SK-N-SH (cell line): ENCODE data around the gene SSPN. TPM values are rescaled to one million over a fixed set of nuclear protein-coding genes. Genes with fewer than 3 reads are reported as not detected.

Experiments
- CTCF ChIA-PET: fragments of 300-600, 350-600 bp; formaldehyde crosslinking; extraction: SDS; loops from one replicate; lab custom pipeline; 2021; lab: Yijun Ruan, JAX
- POLR2A ChIA-PET: fragments of 350-600 bp; sonication (Branson Sonifier 250); formaldehyde crosslinking; extraction: SDS; loops from one replicate; lab custom pipeline; 2020; ENCODE audit warnings: antibody characterized with exemption, inconsistent platforms; lab: Yijun Ruan, JAX
- DNase-seq: peaks from one replicate; pipeline ENCODE4 v3.0.0; 2012
- H2AFZ ChIP-seq: fragments of 200-600 bp; sonication (generic); 2 replicates; pipeline ENCODE4 v1.8.1; 2016; ENCODE audit warnings: antibody characterized with exemption, mild to moderate bottlenecking, low read depth
- H3F3A ChIP-seq: fragments of 200-600 bp; sonication (generic); replicated peaks from 2 replicates; pipeline ENCODE3; 2016; ENCODE audit warnings: antibody characterized with exemption, mild to moderate bottlenecking; ENCODE audit not compliant: insufficient read depth
- H3K27ac ChIP-seq, 2 experiments: fragments of 200-500 bp in 1 of 2; fragments of 200-600 bp in 1 of 2; sonication (Bioruptor generic) in 1 of 2; sonication (generic), shearing (Covaris generic) in 1 of 2; 2 replicates each; pipeline versions ENCODE4 v1.5.1 to v1.6.1; 2014 to 2016; ENCODE audit warnings: low read depth in 2 of 2, inconsistent platforms in 1 of 2, low read length in 1 of 2, mild to moderate bottlenecking in 1 of 2, mixed read lengths in 1 of 2
- H3K27me3 ChIP-seq: fragments of 200-600 bp; sonication (generic), shearing (Covaris generic); 2 replicates; pipeline ENCODE4 v1.6.1; 2016; ENCODE audit warnings: mixed run types; ENCODE audit not compliant: insufficient read depth
- H3K36me3 ChIP-seq, 2 experiments: fragments of 200-500 bp in 1 of 2; fragments of 200-600 bp in 1 of 2; sonication (Bioruptor generic) in 1 of 2; sonication (generic) in 1 of 2; replicated peaks in 1 of 2; 2 replicates each; pipeline versions ENCODE3 to v1.5.1; 2014 to 2016; ENCODE audit warnings: low read length in 1 of 2, mild to moderate bottlenecking in 1 of 2; ENCODE audit not compliant: insufficient read depth in 2 of 2, control insufficient read depth in 1 of 2
- H3K4me1 ChIP-seq, 2 experiments: fragments of 200-500 bp in 1 of 2; fragments of 200-600 bp in 1 of 2; sonication (Bioruptor generic) in 1 of 2; sonication (generic), shearing (Covaris generic) in 1 of 2; 2 replicates each; pipeline versions ENCODE4 v1.5.1 to v1.6.1; 2014 to 2016; ENCODE audit warnings: low read depth in 1 of 2, low read length in 1 of 2, mixed run types in 1 of 2; ENCODE audit not compliant: insufficient read depth in 2 of 2, control insufficient read depth in 1 of 2
- H3K4me2 ChIP-seq: fragments of 200-600 bp; sonication (generic), shearing (Covaris generic); 2 replicates; pipeline ENCODE4 v1.6.1; 2017; ENCODE audit warnings: mixed run types
- H3K4me3 ChIP-seq, 2 experiments: fragments of 200-500 bp in 1 of 2; fragments of 200-600 bp in 1 of 2; sonication (Bioruptor generic) in 1 of 2; sonication (generic), shearing (Covaris generic) in 1 of 2; 2 replicates each; pipeline versions ENCODE4 v1.5.1 to v1.8.1; 2014 to 2016; ENCODE audit warnings: low read depth in 2 of 2, inconsistent platforms in 1 of 2, low read length in 1 of 2, mild to moderate bottlenecking in 1 of 2, mixed read lengths in 1 of 2, moderate library complexity in 1 of 2
- H3K79me2 ChIP-seq: fragments of 200-600 bp; sonication (generic); 2 replicates; pipeline ENCODE4 v1.8.1; 2017; ENCODE audit warnings: mild to moderate bottlenecking; ENCODE audit not compliant: insufficient read depth
- H3K9ac ChIP-seq: fragments of 200-600 bp; sonication (generic); 2 replicates; pipeline ENCODE4 v1.6.1; 2017; ENCODE audit warnings: mixed run types
- H3K9me2 ChIP-seq: fragments of 200-600 bp; sonication (generic); 2 replicates; pipeline ENCODE4 v1.6.1; 2017; ENCODE audit warnings: mixed run types
- H3K9me3 ChIP-seq: fragments of 200-600 bp; sonication (generic); 2 replicates; pipeline ENCODE4 v1.6.1; 2017; ENCODE audit warnings: mixed run types, mild to moderate bottlenecking, moderate library complexity
- H4K20me1 ChIP-seq: fragments of 200-600 bp; sonication (generic); 2 replicates; pipeline ENCODE4 v1.6.1; 2017; ENCODE audit warnings: mild to moderate bottlenecking, mixed run types; ENCODE audit not compliant: insufficient read depth
- CTCF ChIP-seq: fragments of 200-600 bp; sonication (generic); IDR thresholded peaks from 2 replicates; pipeline ENCODE4 v1.6.1; 2017; ENCODE audit warnings: antibody characterized with exemption, mild to moderate bottlenecking, moderate library complexity
- ELF1 ChIP-seq: IDR thresholded peaks from 2 replicates; pipeline ENCODE4 v1.4.0; 2012
- EP300 ChIP-seq, 2 experiments: IDR thresholded peaks; 2 replicates each; pipeline versions ENCODE4 v1.4.0 to v1.6.1; 2012; ENCODE audit warnings: borderline replicate concordance in 1 of 2, low read depth in 1 of 2, low read length in 1 of 2
- FOXJ3 ChIP-seq: sonication (generic); formaldehyde crosslinking; IDR thresholded peaks from 2 replicates; pipeline ENCODE4 v1.5.1; 2020; ENCODE audit warnings: mild to moderate bottlenecking, missing genetic modification reagents
- GATA2 ChIP-seq: sonication (generic); formaldehyde crosslinking; IDR thresholded peaks from 2 replicates; pipeline ENCODE4 v1.5.0; 2020; ENCODE audit warnings: mild to moderate bottlenecking, missing genetic modification reagents
- IRF3 ChIP-seq: fragments of 150-350 bp; IDR thresholded peaks from 2 replicates; pipeline ENCODE4 v1.6.1; 2016; ENCODE audit warnings: mild to moderate bottlenecking, low read depth, low read length
- JUND ChIP-seq: IDR thresholded peaks from 2 replicates; pipeline ENCODE4 v1.4.0; 2012
- MAX ChIP-seq: IDR thresholded peaks from 2 replicates; pipeline ENCODE4 v1.4.0; 2012; ENCODE audit warnings: low read depth
- MEF2A ChIP-seq: IDR thresholded peaks from 2 replicates; pipeline ENCODE4 v1.4.0; 2012; ENCODE audit warnings: low read depth, borderline replicate concordance
- MXI1 ChIP-seq: IDR thresholded peaks from 2 replicates; pipeline ENCODE4 v1.6.1; 2012; ENCODE audit warnings: mild to moderate bottlenecking, low read depth, low read length, improper control_type of control experiment
- NFIC ChIP-seq: IDR thresholded peaks from 2 replicates; pipeline ENCODE4 v1.4.0; 2012; ENCODE audit warnings: borderline replicate concordance
- NRF1 ChIP-seq: IDR thresholded peaks from 2 replicates; pipeline ENCODE4 v1.6.1; 2012; ENCODE audit warnings: low read depth, mild to moderate bottlenecking, low read length
- POLR2AphosphoS5 ChIP-seq: IDR thresholded peaks from 2 replicates; pipeline ENCODE4 v1.6.1; 2012; ENCODE audit warnings: low read depth, low read length
- RAD21 ChIP-seq: IDR thresholded peaks from 2 replicates; pipeline ENCODE4 v1.6.1; 2012; ENCODE audit warnings: mild to moderate bottlenecking, low read length
- RCOR1 ChIP-seq: fragments of 150-350 bp; IDR thresholded peaks from 2 replicates; pipeline ENCODE4 v1.6.1; 2017; ENCODE audit warnings: antibody characterized with exemption, low read length
- RFX5 ChIP-seq: IDR thresholded peaks from 2 replicates; pipeline ENCODE4 v1.6.1; 2012; ENCODE audit warnings: mild to moderate bottlenecking, improper control_type of control experiment, low read length
- RXRA ChIP-seq: IDR thresholded peaks from 2 replicates; pipeline ENCODE4 v1.4.0; 2012; ENCODE audit warnings: low read depth, mild to moderate bottlenecking, borderline replicate concordance
- SIN3A ChIP-seq: IDR thresholded peaks from 2 replicates; pipeline ENCODE4 v1.6.1; 2012; ENCODE audit warnings: low read depth, mild to moderate bottlenecking, low read length, moderate library complexity, borderline replicate concordance
- TAF1 ChIP-seq: IDR thresholded peaks from 2 replicates; pipeline ENCODE4 v1.6.1; 2012; ENCODE audit warnings: low read depth, mild to moderate bottlenecking, low read length, moderate library complexity, borderline replicate concordance
- TCF12 ChIP-seq: IDR thresholded peaks from 2 replicates; pipeline ENCODE4 v1.4.0; 2012
- USF1 ChIP-seq: IDR thresholded peaks from 2 replicates; pipeline ENCODE4 v1.4.0; 2012; ENCODE audit warnings: low read depth, borderline replicate concordance
- WGBS: methylation state at CpG from one replicate; pipeline ENCODE4 v1.1.6; 2017; ENCODE audit warnings: low lambda C conversion rate; 5-methylcytosine and 5-hydroxymethylcytosine counted together
- polyA plus RNA-seq, 3 experiments: library from polyadenylated mRNA; depleted of rRNA; stranded (reverse); fragments of >200 nt; gene quantifications; 2 replicates each; pipeline ENCODE4 v1.2.3, GENCODE V29; 2012
- TF ChIP-seq, protein P1 (sequence below): IDR thresholded peaks from 2 replicates; pipeline ENCODE4; 2012

Gene SSPN
- polyA plus RNA-seq, 1 of the 3 experiments (the other 2 are of a cell fraction) = 5.9 TPM

GRCh38 chr12:26251600-26251999 is 56.2 kb downstream of the SSPN start:
- Histone ChIP-seq H3K9ac (no peak overlapping the region), H3K9me2 (no peaks in the 10 kb centered on the region), H4K20me1 (no peaks in the 10 kb centered on the region), H3K9me3 (0 out of 2 replicates have a peak, but pooled peaks cover 9% of the 10 kb centered on the region), H3K79me2 (no peaks in the 10 kb centered on the region), H3K36me3 (no peaks in the 10 kb centered on the region), H2AFZ (no peak overlapping the region), H3F3A (no peaks in the 10 kb centered on the region), H3K4me1 (no peaks in the 10 kb centered on the region), H3K27ac (no peak overlapping the region), H3K4me2 (no peak overlapping the region), H3K27me3 (no peaks in the 10 kb centered on the region), H3K4me3 (no peak overlapping the region)
- DNase-seq = no peak
- TF ChIP-seq EP300 (IDR thresholded peaks at IDR 0.05; ENCODE audit: borderline replicate concordance in 1 of 2, low read depth in 1 of 2, low read length in 1 of 2) (no peak), RCOR1 (no peak), NRF1 (no peak), MAX (no peak), IRF3 (no peak), MEF2A (no peak)
- ChIA-PET CTCF (interaction anchor here (1.4 kb wide), 1 partner anchor 363 kb away, joined by 3 read pairs; no protein-coding TSS in a partner anchor), POLR2A (no interaction called here)
- WGBS = 50% methylated on average over 6 of the region's 6 CpGs

GRCh38 chr12:26252946-26253345 is 57.6 kb downstream of the SSPN start:
- Histone ChIP-seq H3K36me3 (no peaks in the 10 kb centered on the region), H3K27ac (no peak overlapping the region), H3K79me2 (no peaks in the 10 kb centered on the region), H3F3A (no peaks in the 10 kb centered on the region), H3K4me1 (no peaks in the 10 kb centered on the region), H3K9me2 (no peaks in the 10 kb centered on the region), H4K20me1 (no peaks in the 10 kb centered on the region), H2AFZ (no peak overlapping the region), H3K9me3 (0 out of 2 replicates have a peak, but pooled peaks cover 9% of the 10 kb centered on the region), H3K27me3 (no peaks in the 10 kb centered on the region), H3K9ac (no peak overlapping the region), H3K4me3 (no peak overlapping the region), H3K4me2 (no peak overlapping the region)
- DNase-seq = no peak
- TF ChIP-seq SIN3A (no peak), TAF1 (no peak), JUND (no peak), RAD21 (no peak), MXI1 (no peak), CTCF (no peak), POLR2AphosphoS5 (no peak), RCOR1 (no peak), USF1 (no peak), GATA2 (no peak), RFX5 (no peak), ELF1 (no peak), TCF12 (no peak), RXRA (no peak), NRF1 (no peak), NFIC (no peak), FOXJ3 (CRISPR knock-in tag) (no peak)
- TF ChIP-seq, protein P1, sequence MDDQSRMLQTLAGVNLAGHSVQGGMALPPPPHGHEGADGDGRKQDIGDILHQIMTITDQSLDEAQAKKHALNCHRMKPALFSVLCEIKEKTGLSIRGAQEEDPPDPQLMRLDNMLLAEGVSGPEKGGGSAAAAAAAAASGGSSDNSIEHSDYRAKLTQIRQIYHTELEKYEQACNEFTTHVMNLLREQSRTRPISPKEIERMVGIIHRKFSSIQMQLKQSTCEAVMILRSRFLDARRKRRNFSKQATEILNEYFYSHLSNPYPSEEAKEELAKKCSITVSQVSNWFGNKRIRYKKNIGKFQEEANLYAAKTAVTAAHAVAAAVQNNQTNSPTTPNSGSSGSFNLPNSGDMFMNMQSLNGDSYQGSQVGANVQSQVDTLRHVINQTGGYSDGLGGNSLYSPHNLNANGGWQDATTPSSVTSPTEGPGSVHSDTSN = no peak
- 80% methylated on average over 1 of the region's 1 CpG for WGBS
- ChIA-PET POLR2A (interaction anchor here (0.6 kb wide), 1 partner anchor 12 kb away, joined by 3 read pairs; no protein-coding TSS in a partner anchor), CTCF (no interaction called here)
